GM03348 (cell line): ENCODE data around the gene MMP14.

Experiments
- DNase-seq: peaks from one replicate; pipeline ENCODE4 v3.0.0; 2012; ENCODE audit warnings: low spot score

The MMP14 gene

DNA sequence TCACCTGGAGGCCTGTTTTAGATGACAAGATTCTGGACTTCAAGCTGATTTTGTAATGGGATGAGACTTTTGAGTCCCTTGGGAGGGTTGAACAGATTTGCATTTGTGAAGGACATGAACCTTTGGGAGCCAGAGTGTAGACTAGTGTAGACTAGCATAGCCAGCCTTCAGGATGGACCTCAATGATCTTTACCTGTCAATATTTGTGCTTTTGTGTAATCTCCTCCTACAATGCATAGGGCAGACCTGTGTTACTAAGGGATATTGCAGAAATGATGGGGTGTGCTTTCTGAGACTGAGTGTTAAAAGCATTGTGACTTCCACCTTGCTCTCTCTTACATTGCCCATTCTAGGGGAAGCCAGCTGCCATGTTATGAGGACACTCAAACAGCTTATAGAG lies 25.3 kb downstream of the MMP14 start:
- DNase-seq, result no peak

DNA sequence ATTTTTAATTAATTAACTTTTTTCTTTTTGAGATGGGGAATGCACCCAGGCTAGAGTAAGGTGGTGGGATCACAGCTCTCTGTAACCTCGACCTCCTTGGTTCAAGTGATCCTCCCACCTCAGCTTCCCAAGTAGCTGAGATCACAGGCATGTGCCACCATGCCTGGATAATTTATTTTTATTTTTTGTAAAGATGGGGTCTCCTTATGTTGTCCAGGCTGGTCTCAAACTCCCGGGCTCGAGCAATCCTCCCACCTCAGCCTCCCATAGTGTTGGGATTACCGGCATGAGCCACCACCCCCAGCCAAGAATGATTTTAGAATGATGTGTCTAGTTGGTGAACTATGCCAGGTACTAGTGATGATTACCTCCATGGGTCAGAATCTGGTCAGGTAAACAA lies 28.6 kb downstream of the MMP14 start:
- DNase-seq, result no peak

DNA sequence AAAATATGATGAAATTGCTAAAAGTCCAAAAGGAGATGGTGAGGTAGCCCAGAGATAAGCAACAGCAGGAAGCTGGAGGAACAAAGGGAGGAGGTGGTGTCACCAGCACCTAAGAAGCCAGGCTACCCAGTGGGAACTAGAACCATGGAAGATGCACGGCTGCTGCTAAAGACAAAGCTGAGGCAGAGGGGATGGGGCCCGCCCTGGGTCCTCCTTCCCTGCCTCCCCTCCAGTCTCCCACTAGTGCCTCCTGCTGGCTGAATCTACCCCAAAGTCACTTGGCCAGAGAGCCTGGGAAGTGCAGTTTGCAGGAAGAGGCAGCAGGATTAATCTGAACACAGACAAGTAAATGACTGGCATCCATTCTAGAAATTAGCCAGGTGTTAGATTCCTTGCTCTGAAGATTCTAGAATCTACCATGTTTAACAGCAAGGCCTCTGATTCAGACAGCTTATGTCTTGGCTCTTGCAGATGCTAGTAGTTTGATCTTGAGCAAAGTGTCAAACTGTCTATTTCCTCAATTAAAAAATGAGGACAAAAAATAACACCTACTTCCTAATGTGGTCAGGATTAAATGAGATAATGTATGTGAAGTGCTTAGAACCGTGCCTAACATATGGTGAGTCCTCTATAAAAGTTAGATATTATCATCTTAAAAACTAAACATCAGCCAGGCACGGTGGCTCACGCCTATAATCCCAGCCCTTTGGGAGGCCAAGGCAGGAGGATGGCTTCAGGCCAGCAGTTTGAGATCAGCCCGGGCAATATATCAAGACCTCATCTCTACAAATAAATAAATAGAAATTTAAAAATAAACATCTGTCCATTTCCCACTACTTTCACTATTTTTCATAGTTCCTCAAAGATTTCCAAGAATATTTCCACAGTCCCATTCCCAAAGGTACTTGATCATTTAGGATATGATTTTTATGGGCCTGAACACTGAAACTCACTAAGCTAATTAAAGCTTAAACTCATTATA lies 29.3 kb downstream of the MMP14 start:
- DNase-seq, result no peak

DNA sequence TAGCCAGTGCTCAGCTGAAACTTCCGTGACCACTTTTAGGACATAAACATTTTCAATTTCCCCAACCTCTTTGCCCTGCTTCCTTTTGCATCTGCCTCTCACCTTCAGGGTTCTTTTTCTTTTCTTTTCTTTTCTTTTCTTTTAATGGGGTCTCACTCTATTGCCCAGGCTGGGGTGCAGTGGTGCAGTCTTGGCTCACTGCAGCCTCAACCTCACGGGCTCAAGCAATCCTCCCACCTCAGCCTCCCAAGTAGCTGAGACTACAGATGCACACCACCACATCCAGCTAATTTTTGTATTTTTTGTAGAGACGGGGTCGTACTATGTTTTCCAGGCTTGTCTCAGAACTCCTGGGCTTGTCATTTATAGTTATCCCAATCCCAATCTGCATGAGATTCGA lies 30.5 kb downstream of the MMP14 start:
- DNase-seq, result no peak

DNA sequence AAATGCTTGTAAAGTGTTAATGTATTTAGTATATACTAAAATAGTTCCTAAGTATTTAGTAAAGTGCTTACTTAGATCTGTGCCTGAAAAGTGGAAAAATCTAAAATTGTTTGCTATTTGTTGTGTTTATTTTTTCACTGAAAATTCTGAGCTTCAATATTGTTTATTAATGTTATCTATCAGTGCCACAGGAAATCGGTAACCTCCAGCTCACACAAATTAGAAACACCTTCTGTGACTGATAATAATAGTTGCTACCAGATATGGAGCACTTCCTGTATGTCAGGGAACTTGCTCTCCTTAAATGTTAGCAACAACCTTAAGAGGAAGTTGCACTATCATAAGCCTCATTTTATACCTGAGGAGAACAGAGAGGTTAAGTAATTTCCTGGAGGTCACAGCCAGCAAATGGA lies 34.4 kb downstream of the MMP14 start:
- no peak for DNase-seq

DNA sequence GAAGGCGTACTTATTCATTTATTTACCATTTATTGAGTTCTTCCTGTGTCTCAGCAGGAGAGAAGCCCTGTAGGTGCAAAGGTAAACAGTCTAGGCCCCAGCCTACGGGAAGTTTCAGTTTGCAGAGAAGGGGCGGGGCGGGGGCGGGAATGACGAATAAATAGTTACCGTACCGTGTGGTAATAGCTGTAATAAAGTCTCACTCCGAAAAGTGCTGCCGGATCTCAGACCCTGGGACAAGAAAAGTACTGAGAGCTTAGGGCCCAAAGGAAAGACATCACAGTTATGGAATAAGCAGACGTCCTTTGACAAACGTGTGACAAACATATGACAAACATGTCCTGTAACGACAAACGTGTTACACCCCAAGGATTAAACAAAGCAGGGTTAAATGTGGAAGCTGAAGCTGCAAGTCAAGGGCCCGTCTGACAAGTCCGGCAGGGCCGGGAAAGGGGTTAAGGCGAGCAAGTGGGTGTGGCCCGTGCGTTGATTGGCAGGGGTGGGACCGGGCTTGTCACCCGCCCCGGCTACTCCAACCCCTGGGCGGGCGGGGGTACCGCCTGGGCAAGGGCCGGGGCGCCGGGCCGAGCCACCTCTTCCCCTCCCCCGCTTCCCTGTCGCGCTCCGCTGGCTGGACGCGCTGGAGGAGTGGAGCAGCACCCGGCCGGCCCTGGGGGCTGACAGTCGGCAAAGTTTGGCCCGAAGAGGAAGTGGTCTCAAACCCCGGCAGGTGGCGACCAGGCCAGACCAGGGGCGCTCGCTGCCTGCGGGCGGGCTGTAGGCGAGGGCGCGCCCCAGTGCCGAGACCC lies 35.0 kb downstream of the MMP14 start, which contains the start of gene LRP10:
Gene LRP10 (plus strand): TSS at position 517 of the 809 bp plus-strand sequence. CDS start 564 bp downstream, outside the sequence.
- DNase-seq, result peak; percentile 94

DNA sequence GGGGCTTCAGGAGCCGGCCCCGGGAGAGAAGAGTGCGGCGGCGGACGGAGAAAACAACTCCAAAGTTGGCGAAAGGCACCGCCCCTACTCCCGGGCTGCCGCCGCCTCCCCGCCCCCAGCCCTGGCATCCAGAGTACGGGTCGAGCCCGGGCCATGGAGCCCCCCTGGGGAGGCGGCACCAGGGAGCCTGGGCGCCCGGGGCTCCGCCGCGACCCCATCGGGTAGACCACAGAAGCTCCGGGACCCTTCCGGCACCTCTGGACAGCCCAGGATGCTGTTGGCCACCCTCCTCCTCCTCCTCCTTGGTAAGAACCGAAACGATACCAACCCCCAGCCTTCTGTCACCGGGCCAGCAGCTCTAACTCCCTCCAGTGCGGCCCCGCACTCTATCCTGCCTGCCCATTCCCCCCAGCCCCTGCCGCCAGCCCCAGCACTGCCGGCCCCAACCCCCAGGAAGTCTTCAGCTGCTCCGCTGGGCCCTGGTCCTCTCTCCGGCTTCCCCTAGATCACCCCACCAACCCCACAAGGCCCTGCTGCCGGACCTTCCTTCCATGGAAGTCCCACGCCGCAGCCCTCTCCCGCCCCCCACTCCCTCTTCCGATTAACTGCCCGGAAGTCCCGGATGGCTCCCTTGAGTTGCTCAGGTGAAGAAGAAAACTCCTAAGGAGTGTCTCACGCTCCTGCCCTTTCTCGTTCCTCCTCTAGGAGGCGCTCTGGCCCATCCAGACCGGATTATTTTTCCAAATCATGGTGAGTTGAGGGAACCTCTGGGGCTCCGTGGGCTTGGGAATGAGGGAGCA lies 35.8 kb downstream of the MMP14 start:
- DNase-seq, result peak; percentile 85

DNA sequence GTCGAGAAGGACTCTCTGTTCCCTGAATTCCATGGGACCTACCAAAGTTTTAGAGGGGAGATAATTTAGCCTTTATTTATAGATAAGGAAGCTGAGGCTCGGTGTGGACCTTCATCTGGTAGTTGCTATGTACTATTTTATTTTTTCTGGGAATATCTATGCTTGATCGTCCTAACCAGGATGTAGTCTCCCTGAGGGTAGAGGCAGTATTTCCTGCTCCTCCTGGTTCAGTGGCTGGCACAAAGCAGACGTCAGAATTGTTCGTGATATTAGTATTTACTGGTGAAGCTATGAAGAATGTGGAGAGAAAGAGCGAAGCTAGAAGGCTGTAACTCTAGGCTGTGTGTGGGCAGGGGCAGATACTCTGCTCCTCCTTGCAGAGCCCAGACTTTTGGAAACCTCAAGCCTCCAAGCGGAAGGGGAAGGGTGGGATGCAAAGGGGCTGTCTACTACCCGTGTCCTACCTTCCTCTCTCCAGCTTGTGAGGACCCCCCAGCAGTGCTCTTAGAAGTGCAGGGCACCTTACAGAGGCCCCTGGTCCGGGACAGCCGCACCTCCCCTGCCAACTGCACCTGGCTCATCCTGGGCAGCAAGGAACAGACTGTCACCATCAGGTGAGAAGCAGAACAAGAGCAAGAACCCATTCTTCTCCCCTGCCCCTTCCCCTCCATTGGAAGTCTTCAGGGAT lies 36.6 kb downstream of the MMP14 start:
- DNase-seq, result peak; percentile 29

DNA sequence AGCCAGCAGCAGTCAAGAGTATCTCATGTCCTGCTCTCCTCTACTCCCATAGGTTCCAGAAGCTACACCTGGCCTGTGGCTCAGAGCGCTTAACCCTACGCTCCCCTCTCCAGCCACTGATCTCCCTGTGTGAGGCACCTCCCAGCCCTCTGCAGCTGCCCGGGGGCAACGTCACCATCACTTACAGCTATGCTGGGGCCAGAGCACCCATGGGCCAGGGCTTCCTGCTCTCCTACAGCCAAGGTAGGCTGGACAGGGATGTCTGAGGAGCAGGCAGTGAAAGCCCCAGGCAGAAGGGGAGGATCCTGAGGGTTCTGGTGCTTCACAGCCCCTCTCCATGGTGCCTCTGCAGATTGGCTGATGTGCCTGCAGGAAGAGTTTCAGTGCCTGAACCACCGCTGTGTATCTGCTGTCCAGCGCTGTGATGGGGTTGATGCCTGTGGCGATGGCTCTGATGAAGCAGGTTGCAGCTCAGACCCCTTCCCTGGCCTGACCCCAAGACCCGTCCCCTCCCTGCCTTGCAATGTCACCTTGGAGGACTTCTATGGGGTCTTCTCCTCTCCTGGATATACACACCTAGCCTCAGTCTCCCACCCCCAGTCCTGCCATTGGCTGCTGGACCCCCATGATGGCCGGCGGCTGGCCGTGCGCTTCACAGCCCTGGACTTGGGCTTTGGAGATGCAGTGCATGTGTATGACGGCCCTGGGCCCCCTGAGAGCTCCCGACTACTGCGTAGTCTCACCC lies 38.8 kb downstream of the MMP14 start:
- no peak for DNase-seq

DNA sequence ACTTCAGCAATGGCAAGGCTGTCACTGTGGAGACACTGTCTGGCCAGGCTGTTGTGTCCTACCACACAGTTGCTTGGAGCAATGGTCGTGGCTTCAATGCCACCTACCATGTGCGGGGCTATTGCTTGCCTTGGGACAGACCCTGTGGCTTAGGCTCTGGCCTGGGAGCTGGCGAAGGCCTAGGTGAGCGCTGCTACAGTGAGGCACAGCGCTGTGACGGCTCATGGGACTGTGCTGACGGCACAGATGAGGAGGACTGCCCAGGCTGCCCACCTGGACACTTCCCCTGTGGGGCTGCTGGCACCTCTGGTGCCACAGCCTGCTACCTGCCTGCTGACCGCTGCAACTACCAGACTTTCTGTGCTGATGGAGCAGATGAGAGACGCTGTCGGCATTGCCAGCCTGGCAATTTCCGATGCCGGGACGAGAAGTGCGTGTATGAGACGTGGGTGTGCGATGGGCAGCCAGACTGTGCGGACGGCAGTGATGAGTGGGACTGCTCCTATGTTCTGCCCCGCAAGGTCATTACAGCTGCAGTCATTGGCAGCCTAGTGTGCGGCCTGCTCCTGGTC lies 39.4 kb downstream of the MMP14 start:
- no peak for DNase-seq

DNA sequence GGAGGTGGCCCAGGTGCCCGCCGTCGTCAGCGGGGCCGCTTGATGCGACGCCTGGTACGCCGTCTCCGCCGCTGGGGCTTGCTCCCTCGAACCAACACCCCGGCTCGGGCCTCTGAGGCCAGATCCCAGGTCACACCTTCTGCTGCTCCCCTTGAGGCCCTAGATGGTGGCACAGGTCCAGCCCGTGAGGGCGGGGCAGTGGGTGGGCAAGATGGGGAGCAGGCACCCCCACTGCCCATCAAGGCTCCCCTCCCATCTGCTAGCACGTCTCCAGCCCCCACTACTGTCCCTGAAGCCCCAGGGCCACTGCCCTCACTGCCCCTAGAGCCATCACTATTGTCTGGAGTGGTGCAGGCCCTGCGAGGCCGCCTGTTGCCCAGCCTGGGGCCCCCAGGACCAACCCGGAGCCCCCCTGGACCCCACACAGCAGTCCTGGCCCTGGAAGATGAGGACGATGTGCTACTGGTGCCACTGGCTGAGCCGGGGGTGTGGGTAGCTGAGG lies 40.7 kb downstream of the MMP14 start:
- no peak for DNase-seq

DNA sequence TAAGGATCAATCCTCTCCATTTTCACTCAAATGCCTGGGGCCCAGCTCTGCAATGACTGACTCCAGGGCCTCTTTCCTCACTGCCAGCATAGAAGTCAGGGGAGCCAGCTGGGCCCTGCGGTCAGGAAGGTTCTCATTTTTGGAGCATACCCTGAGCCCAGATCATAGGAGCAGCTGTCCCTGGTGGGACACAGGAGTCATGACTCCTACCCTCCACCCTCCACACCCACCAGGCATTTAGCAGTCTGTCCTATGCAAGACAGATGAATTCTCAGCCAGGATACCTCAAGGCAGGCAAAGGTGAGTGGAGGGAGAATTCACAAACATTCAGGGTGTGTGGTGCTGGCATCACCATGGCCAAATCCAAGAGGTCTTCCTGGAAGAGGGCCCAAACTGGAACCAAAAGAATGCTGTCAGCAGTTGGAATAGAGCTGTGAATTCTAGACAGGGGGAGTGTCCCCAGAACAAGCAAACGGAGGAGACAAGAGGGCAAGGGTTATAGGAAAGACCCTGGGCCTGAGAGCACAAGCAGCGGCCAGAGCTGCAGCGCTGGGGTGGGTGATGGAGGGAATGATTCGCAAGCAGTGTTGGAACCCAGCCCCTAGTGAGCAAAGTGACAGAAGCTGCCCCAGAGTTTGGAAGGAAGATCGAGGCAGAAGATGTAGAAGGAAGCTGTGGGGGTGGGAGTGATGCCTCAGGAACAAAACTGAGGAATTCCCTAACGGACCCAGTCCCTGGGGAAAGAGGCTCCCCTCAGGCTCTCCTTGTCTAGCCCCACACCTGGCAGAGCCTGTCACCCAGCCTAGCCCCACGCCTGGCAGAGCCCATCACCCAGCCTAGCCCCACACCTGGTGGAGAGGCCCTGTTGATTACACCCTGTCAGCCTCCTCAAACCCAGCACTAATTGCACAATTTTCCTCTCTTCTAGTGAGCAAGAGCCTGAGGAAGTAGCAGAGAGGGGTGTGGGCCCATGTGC lies 42.2 kb downstream of the MMP14 start:
- DNase-seq, result no peak

DNA sequence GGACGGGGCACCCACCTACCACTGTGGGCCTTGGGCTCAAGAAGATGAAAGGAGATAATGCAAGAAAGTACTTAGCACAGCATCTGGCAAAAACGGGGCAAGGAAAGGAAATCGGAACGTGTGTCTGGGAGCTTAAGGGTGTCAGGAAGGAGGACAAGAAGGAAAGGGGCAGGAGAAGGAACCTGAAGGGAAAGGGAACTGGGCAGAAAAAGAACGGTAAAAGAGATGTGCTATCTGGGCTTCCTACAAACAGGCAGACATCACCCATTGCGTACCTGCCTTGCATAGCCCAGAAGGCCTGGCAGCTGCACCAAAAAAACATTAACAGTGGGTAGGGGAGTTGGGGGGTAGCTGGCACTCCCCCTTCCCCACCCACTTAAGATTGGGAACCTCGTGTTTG lies 45.7 kb downstream of the MMP14 start:
- no peak for DNase-seq

DNA sequence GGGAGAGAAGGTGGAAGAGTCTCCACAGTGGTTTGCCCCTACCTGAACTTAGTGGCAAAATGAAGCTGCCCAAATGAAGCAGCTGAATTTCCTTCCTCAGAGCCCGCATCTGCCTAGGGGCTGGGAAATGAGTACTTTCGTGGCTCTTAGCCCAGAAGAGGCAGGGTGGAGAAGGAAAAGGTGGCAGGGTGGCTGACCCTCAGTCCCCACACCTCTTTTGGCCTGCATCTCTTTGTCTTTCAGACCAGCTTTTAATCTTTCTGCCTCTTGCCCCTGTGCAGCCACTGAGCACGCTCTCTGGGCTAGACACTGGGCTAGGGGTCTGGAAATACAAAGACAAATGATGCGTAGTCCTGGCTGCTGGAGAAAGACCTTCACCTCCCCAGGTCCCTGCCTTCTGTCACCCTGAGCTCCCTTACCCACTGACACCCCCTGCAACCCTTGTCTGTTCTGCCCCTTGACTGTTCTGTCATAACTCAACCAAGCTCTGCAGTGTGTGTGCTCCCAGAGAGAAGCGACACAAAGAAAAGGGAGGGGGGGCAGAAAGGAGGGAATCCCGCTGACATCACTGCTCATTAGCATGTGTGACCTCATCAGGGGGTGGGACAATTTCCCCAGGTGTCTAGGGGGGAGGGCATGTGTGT lies 46.3 kb downstream of the MMP14 start:
- DNase-seq, result peak; percentile 50

DNA sequence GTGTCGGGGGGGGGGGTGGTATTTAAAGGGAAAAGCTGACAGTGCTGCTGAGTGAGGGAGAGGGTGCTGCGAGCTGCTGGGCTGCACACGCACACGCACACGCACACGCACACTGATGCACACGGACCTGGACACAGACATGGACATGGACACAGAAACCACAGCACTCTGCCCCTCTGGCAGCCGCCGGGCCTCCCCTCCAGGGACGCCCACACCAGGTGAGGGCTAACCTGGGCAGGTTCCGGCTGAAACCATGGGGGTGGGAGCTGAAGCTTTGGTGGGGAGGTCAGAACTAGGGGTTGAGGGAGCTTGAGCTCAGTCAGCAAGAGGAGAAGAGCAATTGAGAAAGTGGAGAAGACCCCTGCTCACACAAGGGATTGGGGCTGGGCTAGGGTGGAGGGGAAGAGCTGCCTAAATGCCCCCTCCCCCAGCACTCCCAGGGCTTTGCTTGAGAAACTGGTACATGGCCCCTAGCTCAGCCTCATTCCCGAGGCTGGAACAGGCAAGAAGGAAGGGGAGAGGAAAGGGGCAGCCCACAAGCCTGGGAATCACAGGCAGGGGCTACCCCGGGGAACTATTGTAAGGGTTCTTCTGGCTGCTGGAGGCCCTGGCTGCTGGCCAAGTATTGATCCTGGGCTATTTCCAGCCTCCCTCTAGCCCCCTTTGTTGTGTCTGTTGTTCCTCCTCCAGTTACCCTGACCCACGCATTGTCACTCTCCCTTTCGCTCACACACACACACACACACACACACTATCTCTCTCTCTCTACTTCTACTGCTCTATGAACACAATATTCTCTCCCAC lies 47.0 kb downstream of the MMP14 start, which contains the start of gene REM2:
Gene REM2 (plus strand): TSS at position 50 of the 804 bp plus-strand sequence. CDS start 66 bp downstream, at position 116.
- DNase-seq, result no peak

DNA sequence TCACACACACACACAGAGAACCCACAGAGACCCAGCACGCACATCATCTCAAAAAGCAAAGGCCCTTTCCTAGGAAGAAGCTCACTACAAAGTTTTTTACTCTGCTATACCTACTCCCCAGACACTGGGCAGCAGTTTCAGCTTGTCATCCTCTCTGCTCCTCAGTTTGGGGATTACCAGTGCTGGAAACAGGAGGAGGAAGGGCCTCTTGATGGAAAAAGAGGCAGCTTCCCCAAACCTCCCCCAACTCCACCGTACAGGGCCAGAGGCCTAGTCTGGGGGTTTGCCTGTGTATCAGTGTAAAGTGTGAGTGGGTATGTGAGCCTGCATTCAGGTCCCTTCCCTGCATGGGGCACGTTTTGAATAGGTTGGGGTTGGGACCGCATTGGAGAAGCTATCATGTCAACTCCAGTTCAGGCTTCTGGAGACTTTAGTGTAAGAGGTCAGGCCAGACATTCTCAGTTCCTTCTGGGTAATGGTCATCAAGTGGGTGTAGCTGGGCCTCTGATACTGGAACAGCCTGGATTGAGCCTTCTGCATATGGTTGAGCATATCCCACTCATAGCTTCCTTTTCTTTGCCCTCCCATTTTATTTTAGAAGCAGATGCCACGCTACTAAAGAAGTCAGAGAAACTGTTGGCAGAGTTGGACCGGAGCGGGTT lies 47.8 kb downstream of the MMP14 start:
- no peak for DNase-seq
